Neural progenitor cell (in vitro differentiated cells): ENCODE data around the gene PERP. TPM values are rescaled to one million over a fixed set of nuclear protein-coding genes. Genes with fewer than 3 reads are reported as not detected.

Source experiments
- DNase-seq: peaks from one replicate; pipeline ENCODE4 v3.0.0-alpha.2; 2016; ENCODE audit warnings: low spot score
- H2AFZ ChIP-seq: fragments of 200-600 bp; sonication (generic); replicated peaks from 2 replicates; pipeline ENCODE4 v1.6.1; 2016; ENCODE audit warnings: antibody characterized with exemption
- H3F3A ChIP-seq: fragments of 200-600 bp; sonication (generic); 2 replicates; pipeline ENCODE4 v1.6.1; 2016; ENCODE audit warnings: antibody characterized with exemption, low read depth
- H3K27ac ChIP-seq: fragments of 200-600 bp; sonication (generic); 2 replicates; pipeline ENCODE4 v1.5.1; 2016; ENCODE audit warnings: mild to moderate bottlenecking
- H3K27me3 ChIP-seq: fragments of 200-600 bp; sonication (generic); 2 replicates; pipeline ENCODE4 v1.6.1; 2016; ENCODE audit warnings: mild to moderate bottlenecking, moderate library complexity
- H3K36me3 ChIP-seq: fragments of 200-600 bp; sonication (generic); 2 replicates; pipeline ENCODE4 v1.5.1; 2016
- H3K4me1 ChIP-seq: fragments of 200-600 bp; sonication (generic); 2 replicates; pipeline ENCODE4 v1.6.1; 2016; ENCODE audit warnings: mixed run types
- H3K4me2 ChIP-seq: fragments of 200-600 bp; sonication (generic); 2 replicates; pipeline ENCODE4 v1.6.1; 2016
- H3K4me3 ChIP-seq: fragments of 200-600 bp; sonication (generic); 2 replicates; pipeline ENCODE4 v1.5.1; 2016
- H3K79me2 ChIP-seq: fragments of 200-600 bp; sonication (generic); 2 replicates; pipeline ENCODE4 v1.6.1; 2016; ENCODE audit warnings: low read depth
- H3K9ac ChIP-seq: fragments of 200-600 bp; sonication (generic); 2 replicates; pipeline ENCODE4 v1.6.1; 2016
- H3K9me3 ChIP-seq: fragments of 200-600 bp; sonication (generic); 2 replicates; pipeline ENCODE4 v1.5.1; 2016; ENCODE audit warnings: low read depth
- H4K20me1 ChIP-seq: fragments of 200-600 bp; sonication (generic); 2 replicates; pipeline ENCODE4 v1.6.1; 2016; ENCODE audit warnings: low read depth
- H3K27ac Mint-ChIP-seq: 3 replicates; pipeline ENCODE4 v1.8.0; 2021; ENCODE audit warnings: mixed read lengths
- H3K27me3 Mint-ChIP-seq: 2 replicates; pipeline ENCODE4 v1.8.0; 2022; ENCODE audit warnings: low read depth, mild to moderate bottlenecking, inconsistent platforms, moderate library complexity, mixed read lengths; ENCODE audit not compliant: insufficient read depth
- H3K36me3 Mint-ChIP-seq: 3 replicates; pipeline ENCODE4 v1.8.0; 2021; ENCODE audit warnings: mixed read lengths
- H3K4me1 Mint-ChIP-seq: 3 replicates; pipeline ENCODE4 v1.8.0; 2021; ENCODE audit warnings: mixed read lengths
- H3K4me3 Mint-ChIP-seq: 3 replicates; pipeline ENCODE4 v1.8.0; 2021; ENCODE audit warnings: mild to moderate bottlenecking, moderate library complexity, mixed read lengths
- H3K9me3 Mint-ChIP-seq: 3 replicates; pipeline ENCODE4 v1.8.0; 2020; ENCODE audit warnings: mixed read lengths
- EZH2 ChIP-seq: fragments of 200-600 bp; sonication (generic); IDR thresholded peaks from 2 replicates; pipeline ENCODE4 v1.6.1; 2017; ENCODE audit warnings: antibody characterized with exemption, mild to moderate bottlenecking, moderate library complexity
- EZH2phosphoT487 ChIP-seq: fragments of 200-600 bp; sonication (generic); IDR thresholded peaks from 2 replicates; pipeline ENCODE4 v1.6.1; 2017; ENCODE audit warnings: antibody characterized with exemption
- total RNA-seq: library from RNA; depleted of rRNA; stranded (reverse); fragments of >200 nt; gene quantifications from 2 replicates; pipeline ENCODE4 v1.2.3, GENCODE V29; 2015; ENCODE audit warnings: low replicate concordance
- TF ChIP-seq, protein P1 (sequence below): fragments of 200-600 bp; sonication (generic); IDR thresholded peaks from 2 replicates; pipeline ENCODE4 v1.5.1; 2017; ENCODE audit warnings: antibody characterized with exemption, mild to moderate bottlenecking

The PERP gene
- total RNA-seq, 1 donor from 2014 or later: 35.4 TPM

DNA sequence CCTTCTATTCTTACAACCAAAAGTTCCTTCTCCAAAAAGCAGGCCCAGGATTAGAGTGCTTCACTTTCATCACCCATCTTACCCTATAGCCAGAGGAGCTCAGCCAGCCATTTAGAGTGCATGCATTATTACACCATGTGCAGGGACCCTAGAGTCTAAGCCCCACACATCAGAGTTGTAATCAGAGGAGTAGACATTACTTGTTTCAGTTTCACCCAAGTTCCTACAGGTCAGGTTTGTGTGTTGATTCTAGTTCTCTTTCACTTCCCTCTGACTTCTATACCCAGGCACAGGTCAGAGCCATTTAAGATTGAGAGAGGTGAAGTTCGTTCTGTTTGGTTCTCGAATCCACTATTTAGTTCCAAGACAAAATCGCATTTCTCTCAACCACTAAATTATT lies 38.2 kb upstream of the PERP start:
- no peaks in the 10 kb centered on the region for H3K27me3 ChIP-seq
- no peak overlapping the region for H3K4me3 ChIP-seq
- no peak overlapping the region for H3K27ac ChIP-seq
- Mint-ChIP-seq H3K27me3 (peaks cover 3% of the 10 kb centered on the region), H3K9me3 (no peaks in the 10 kb centered on the region), H3K4me1 (no peaks in the 10 kb centered on the region), H3K27ac (no peak overlapping the region), H3K4me3 (no peak overlapping the region), H3K36me3 (no peaks in the 10 kb centered on the region)
- H3K79me2 ChIP-seq: no peaks in the 10 kb centered on the region
- no peak overlapping the region for H3K9ac ChIP-seq
- no peaks in the 10 kb centered on the region for H3K36me3 ChIP-seq
- DNase-seq: no peak
- no peak overlapping the region for H3K4me2 ChIP-seq
- no peaks in the 10 kb centered on the region for H4K20me1 ChIP-seq
- H3F3A ChIP-seq: no peaks in the 10 kb centered on the region
- no peak for TF ChIP-seq EZH2
- TF ChIP-seq, protein P1, sequence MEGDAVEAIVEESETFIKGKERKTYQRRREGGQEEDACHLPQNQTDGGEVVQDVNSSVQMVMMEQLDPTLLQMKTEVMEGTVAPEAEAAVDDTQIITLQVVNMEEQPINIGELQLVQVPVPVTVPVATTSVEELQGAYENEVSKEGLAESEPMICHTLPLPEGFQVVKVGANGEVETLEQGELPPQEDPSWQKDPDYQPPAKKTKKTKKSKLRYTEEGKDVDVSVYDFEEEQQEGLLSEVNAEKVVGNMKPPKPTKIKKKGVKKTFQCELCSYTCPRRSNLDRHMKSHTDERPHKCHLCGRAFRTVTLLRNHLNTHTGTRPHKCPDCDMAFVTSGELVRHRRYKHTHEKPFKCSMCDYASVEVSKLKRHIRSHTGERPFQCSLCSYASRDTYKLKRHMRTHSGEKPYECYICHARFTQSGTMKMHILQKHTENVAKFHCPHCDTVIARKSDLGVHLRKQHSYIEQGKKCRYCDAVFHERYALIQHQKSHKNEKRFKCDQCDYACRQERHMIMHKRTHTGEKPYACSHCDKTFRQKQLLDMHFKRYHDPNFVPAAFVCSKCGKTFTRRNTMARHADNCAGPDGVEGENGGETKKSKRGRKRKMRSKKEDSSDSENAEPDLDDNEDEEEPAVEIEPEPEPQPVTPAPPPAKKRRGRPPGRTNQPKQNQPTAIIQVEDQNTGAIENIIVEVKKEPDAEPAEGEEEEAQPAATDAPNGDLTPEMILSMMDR: no peak
- no peaks in the 10 kb centered on the region for H3K9me3 ChIP-seq
- H3K4me1 ChIP-seq: no peaks in the 10 kb centered on the region
- no peak overlapping the region for H2AFZ ChIP-seq

DNA sequence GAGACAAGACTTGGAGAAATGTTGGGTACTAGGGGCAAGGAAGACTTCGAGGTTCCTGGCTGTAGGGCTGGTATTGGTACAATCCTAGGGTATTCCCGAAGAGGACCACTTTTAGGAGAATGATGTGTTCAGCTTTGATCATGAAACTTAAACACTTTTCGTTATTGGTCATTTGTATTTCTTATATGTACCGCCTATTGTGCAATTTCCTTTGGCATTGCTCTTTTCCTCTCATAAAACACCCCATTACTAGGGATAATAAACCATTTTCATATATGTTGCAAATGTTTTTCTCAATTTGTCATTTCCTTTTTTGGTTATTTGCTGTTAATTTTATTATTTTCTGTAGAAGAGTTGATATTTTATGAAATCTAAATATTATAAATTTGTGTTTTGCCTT lies 35.6 kb upstream of the PERP start:
- H3K27ac ChIP-seq: no peak overlapping the region
- no peaks in the 10 kb centered on the region for H4K20me1 ChIP-seq
- no peaks in the 10 kb centered on the region for H3K4me1 ChIP-seq
- no peak overlapping the region for H3K27ac Mint-ChIP-seq
- H3K79me2 ChIP-seq: no peaks in the 10 kb centered on the region
- H3K27me3 ChIP-seq: no peaks in the 10 kb centered on the region
- no peak overlapping the region for H3K4me2 ChIP-seq
- TF ChIP-seq EZH2phosphoT487: no peak
- TF ChIP-seq EZH2: no peak
- TF ChIP-seq, protein P1: no peak
- no peaks in the 10 kb centered on the region for H3K9me3 ChIP-seq
- H3K27me3 Mint-ChIP-seq: peaks cover 6% of the 10 kb centered on the region
- H3K9me3 Mint-ChIP-seq: no peaks in the 10 kb centered on the region
- no peaks in the 10 kb centered on the region for H3F3A ChIP-seq
- no peak overlapping the region for H3K4me3 Mint-ChIP-seq
- H3K36me3 Mint-ChIP-seq: no peaks in the 10 kb centered on the region
- H3K4me1 Mint-ChIP-seq: no peaks in the 10 kb centered on the region
- H3K9ac ChIP-seq: no peak overlapping the region
- H3K4me3 ChIP-seq: no peak overlapping the region
- no peak for DNase-seq
- no peak overlapping the region for H2AFZ ChIP-seq
- H3K36me3 ChIP-seq: no peaks in the 10 kb centered on the region

DNA sequence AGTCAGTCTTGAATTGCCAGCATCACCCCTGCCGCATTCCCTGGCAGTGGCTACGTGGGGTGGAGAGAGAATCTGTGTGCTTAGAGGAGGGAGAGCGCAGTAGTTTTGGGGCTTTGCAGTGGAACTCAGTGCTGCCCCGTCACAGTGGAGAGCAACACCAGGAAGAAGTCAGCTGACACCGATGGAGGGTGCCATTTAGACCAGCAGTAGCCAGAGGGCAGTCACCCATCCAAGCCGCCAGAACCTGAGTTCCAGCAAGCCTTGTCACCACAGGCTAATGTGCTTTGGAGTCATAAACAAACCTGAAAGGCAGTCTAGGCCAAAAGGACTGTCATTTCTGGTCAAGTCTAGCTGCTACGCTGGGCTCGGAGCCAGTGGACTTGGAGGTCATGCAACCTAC lies 22.0 kb upstream of the PERP start:
- no peaks in the 10 kb centered on the region for H3K4me1 ChIP-seq
- H3K4me1 Mint-ChIP-seq: no peaks in the 10 kb centered on the region
- TF ChIP-seq EZH2phosphoT487 (no peak), EZH2 (no peak)
- TF ChIP-seq, protein P1: no peak

DNA sequence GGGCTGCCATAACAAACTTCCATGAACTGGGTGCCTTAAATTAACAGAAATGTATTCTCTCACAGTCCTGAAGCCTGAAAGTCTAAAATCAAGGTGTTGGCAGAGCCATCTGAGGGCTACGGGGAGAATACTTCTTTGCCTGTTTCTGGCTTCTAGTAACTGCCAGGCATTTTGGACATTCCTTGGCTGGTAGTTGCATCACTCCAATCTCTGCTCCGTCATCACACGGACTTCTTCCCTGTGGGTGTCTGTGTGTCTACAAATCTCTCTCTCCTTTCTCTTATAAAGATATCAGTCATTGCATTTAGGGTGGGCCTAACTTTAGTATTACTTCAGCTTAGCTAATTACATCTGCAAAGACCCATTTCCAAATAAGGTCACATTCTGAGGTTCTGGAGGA lies 20.9 kb upstream of the PERP start:
- Histone ChIP-seq H3K9me3 (no peaks in the 10 kb centered on the region), H3F3A (no peaks in the 10 kb centered on the region), H3K27me3 (no peaks in the 10 kb centered on the region), H3K4me1 (no peaks in the 10 kb centered on the region), H3K36me3 (no peaks in the 10 kb centered on the region), H3K4me3 (no peak overlapping the region), H2AFZ (no peak overlapping the region), H3K4me2 (no peak overlapping the region), H3K79me2 (no peaks in the 10 kb centered on the region), H4K20me1 (no peaks in the 10 kb centered on the region), H3K27ac (no peak overlapping the region), H3K9ac (no peak overlapping the region)
- Mint-ChIP-seq H3K36me3 (no peaks in the 10 kb centered on the region), H3K27me3 (peaks cover 2% of the 10 kb centered on the region), H3K4me3 (no peak overlapping the region), H3K9me3 (peaks cover 3% of the 10 kb centered on the region), H3K27ac (no peak overlapping the region), H3K4me1 (no peaks in the 10 kb centered on the region)
- DNase-seq: no peak
- TF ChIP-seq EZH2phosphoT487 (no peak), EZH2 (no peak)
- TF ChIP-seq, protein P1: no peak

More for the DNA sequence above, 22.0 kb upstream of the PERP start:
- Histone ChIP-seq H3K4me2 (no peak overlapping the region), H3F3A (no peaks in the 10 kb centered on the region), H3K36me3 (no peaks in the 10 kb centered on the region), H3K4me3 (no peak overlapping the region), H4K20me1 (no peaks in the 10 kb centered on the region), H3K27ac (no peak overlapping the region), H2AFZ (peak overlapping the region; percentile 10), H3K79me2 (no peaks in the 10 kb centered on the region), H3K9me3 (no peaks in the 10 kb centered on the region), H3K9ac (no peak overlapping the region), H3K27me3 (no peaks in the 10 kb centered on the region)
- no peak for DNase-seq
- Mint-ChIP-seq H3K4me3 (no peak overlapping the region), H3K9me3 (peaks cover 3% of the 10 kb centered on the region), H3K27ac (no peak overlapping the region), H3K36me3 (no peaks in the 10 kb centered on the region), H3K27me3 (peaks cover 2% of the 10 kb centered on the region)
